GM18868 (cell line): ENCODE measurements around the gene MS4A2.
A peak's percentile ranks its signal among the peaks of the same experiment; 100 is the strongest.
"Not testable (repeated sequence)": the region's sequence is repeated elsewhere in the genome, so short reads cannot be mapped to it uniquely, and the experiment has no call there.

Experiments
- ATAC-seq: cut with Tn5 transposase; IDR thresholded peaks from one replicate; pipeline ENCODE4 v1.9.1; 2021; ENCODE audit warnings: mild to moderate bottlenecking, moderate library complexity; ENCODE audit not compliant: unreplicated experiment

MS4A2 gene

DNA sequence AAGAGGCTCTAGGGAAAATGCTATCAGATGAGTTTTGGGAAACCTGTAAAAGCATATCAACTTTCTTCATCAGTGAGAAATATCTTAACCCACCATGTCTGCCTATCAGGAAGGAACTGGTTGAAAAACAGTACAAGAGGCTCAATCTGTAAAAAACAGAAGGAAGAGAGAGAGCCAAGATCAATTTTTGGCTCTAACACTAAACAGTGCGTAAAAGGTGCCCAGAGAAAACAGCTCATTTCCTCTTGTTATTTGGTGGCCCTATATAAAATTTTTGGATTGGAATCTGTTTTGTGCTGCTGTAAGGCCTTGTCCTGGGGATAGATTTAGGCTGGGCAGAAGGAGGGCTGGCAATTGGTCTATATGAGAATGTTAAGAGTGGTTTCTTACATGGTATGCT, 12.1 kb downstream of the MS4A2 start:
- ATAC-seq: no peak

DNA sequence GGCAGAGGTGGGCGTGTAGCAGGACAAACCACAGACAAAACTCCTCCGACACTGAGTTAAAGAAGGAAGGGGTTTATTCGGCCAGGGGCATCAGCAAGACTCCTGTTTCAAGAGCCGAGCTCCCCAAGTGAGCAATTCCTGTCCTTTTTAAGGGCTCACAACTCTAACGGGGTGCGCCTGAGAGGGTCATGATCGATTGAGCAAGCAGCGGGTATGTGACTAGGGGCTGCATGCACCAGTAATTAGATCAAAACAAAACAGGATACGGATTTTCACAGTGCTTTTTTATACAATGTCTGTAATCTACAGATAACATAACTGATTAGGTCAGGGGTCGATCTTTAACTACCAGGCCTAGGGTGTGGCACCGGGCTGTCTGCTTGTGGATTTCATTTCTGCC, 12.9 kb downstream of the MS4A2 start:
- ATAC-seq: not testable (repeated sequence)

DNA sequence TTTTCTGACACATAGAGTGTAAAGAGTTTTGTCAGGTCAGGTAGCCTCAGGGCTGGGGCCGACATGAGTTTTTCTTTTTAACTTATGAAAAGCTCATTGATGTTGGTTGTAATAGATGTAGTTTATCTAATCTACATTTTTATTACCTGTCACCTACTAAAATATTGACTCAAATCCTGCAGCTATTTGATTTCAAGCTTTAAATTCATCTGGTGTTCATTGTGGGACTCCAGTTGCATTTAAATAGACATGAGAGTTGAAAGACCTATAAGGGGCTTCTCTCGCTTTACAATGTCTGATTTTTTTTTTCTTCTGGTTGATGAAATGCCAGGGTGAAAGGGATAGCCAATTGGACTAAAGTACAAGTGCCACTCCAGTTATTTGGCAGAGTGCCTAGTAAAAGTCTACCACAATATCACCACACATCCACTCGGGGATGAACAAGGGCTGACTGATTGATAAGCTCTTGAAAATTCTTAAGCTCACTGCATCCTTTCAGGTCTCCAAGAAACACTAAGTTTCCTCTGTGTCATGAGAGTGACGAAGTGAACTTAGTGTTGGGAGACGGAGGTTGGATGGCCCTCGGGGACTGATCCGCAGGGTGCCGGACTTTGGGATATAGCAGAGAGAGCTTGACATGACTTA, 16.1 kb downstream of the MS4A2 start:
- not testable (repeated sequence) for ATAC-seq

DNA sequence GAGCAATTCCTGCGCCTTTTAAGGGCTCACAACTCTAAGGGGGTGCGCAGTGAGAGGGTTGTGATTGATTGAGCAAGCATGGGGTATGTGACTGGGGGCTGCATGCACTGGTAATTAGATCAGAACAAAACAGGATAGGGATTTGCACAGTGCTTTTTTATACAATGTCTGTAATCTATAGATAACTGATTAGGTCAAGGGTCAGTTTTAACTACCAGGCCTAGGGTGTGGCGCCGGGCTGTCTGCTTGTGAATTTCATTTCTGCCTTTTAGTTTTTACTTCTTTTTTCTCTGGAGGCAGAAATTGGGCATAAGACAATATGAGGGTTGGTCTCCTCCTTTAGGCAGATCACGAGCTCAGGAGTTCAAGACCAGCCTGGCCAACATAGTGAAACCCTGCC, 20.2 kb downstream of the MS4A2 start:
- ATAC-seq: not testable (repeated sequence)

DNA sequence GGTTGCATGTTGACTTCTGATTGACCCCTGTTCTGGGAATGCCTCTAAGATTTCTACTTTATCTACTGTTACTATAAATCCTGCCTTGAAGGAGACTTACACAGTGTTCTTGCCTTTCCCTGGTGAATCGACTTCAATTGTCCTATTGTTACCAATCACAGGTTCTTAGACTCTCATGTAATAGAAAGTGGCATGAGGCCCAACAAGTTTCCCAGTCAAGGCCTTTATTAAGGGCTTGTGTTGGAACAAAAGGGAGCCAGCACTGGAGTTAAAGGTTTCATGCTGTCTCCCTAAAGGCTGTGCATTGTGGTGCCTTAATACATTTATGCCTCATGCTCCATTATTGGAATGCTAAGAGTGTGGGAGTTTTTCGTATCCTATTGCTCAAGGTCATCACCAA, 23.3 kb downstream of the MS4A2 start:
- ATAC-seq: no peak

DNA sequence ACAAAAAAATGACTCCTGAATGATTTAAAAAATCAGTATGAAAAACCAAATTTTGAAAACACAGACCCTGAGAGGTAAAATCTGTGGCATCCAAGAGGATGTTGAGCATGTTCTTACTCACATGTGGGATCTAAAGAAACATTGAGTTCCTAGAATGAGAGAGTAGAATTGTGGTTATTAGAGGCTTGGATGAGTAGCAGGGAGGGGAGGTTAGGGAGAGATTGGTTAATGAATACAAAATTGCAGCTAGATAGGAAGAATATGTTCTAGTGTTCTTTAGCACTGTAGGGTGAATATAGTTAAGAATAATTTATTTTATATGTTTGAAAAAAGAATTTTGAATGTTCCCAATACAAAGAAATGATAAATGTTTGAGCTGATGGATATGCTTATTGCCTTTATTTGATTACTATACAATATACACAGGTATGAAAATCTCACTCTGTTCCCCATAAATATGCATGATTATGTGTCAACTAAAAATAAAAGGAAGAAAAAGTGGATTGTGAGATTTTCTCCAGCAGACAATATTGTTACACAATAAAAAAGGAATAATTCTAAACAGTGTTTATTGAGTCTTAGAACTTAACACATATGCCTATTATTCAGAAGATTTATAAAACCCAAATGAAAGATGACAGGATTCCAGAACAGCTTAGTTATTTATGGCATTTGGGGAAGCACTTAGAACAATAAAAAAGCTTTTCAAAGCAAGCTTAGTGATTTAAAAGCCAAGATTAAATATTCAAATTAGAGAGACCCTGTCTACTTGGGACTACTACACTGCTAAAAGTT, 28.7 kb downstream of the MS4A2 start:
- ATAC-seq: no peak

DNA sequence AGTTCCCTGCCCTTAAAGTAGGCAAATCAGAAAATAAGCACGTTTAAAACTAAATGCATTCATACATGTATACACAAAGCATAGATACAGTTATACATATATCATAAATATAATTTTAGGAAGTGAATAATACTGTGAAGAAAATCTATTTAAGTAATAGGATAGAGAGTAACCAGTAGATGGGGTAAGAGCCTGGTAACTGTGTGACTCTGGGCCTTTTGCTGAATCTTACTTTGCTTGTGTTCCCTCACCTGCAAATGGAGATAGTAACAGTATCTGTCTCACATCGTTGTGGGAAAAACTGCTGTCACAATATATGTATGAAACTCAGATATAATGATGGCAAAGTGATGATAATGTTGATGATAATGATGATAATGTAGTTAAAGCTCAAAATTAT, 29.9 kb downstream of the MS4A2 start:
- no peak for ATAC-seq

DNA sequence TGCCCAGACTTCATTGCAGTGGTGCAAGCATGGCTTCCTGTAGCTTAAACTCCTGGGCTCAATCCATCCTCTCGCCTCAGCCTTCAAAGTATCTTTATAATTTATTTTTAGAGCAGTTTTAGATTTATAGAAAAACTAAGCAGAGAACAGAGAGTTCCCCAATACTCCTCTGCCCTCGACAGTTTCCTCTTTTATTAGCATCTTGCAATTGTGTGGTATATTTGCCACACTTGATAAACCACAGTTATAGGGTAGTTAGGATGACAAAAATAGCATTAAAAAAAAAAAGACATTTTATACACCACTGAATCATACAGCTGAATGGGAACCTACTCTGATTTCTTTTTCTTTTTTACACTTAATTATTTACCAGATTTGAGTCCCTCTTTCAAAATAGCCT, 31.2 kb downstream of the MS4A2 start:
- no peak for ATAC-seq

DNA sequence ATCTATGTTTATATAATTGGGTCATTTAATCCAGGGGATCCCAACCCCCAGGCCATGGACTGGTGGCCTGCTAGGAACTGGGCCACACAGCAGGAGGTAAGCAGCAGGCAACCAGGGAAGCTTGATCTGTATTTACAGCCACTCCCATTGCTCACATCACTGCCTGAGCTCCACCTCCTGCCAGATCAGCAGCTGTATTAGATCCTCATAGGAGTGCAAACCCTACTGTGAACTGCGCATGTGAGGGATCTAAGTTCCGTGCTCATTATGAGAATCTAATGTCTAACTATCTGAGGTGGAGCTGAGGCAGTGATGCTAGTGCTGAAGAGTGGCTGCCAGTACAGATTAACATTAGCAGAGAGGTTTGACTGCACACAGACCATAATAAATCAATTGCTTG, 32.8 kb downstream of the MS4A2 start:
- no peak for ATAC-seq

DNA sequence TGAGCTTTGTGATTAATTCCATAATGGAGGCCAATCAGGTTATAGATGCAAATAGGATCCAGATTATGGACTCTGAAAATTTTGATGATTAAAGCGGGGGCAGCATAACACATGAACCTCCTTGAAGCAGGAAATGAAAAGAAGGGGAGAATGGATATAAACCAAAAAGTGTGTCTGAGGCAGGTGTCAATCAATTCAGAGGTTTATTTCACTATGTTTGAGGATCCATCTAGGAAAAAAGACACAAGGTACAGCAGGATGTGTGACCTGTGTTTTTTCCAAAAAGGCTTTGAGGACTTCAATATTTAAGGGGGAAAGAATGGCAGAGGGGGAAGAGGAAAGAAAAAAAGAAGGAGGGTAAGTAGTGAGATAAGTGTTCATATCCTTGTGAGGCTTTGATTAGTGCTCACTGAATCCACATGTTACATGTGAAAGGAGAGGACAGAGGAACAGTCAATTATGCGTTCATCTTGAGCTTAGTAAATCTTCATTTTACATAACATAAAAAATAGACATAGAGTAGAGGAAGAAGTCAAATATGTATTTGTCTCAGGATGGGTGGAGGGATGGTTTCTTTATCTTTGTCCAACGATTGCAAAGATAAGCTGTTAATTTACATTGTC, 34.1 kb downstream of the MS4A2 start:
- no peak for ATAC-seq

DNA sequence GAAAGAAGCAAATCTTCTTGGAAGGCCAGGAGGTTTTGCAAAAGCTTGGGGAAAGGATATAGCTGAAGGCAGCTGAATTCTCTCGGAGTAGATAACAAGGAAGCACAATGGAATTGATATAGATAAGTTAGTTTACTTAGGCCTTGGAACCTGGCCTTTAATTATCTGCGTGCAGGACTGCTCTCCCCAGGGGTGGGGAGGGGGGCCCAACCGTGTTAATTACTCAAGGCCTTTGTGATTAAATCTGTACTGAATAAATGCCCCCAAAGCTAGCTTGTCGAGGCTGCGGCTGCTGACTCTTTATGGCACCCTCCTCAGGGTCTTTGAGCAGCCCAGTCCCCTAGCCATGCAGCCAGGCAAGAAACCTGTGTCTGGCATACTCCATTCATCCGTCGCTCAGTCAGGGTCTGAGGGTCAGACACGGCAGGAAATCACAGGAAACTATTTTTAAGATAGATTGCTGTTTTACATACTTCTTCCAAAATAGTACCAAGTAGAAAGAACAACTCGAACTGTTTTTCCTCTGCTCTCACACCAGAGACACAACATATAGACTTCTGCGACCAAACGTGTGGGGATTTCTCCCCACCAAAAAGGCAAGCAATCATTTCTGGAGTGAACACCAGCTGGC, 36.5 kb downstream of the MS4A2 start:
- no peak for ATAC-seq

DNA sequence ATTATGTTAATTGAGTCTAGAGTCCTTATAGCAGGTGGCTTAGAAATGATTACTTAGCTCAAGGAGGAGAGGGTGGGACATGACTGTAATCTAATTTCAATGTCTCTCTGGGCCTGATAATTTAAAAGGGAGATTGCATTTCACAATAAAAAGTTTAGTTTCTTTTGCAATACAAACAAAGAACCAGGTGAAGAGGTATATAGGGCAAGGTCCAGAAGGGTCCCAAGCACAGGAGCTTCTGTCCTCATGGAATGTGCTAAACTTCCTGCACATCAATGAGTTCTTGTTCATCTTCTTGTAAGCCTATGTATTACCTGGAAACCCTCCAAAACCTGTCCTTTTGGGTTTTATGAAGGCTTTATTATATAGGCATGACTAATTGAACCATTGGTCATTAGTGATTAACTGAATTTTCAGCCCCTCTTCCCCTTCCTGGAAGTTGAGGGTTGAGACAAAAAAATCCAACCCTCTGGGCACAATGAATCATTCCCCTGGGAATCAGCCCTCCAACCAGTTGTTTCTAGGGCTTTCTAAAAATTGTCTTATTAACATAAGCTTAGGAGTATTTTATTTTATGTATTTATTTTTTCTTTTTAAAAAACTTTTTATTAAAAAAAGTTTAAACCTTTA, 37.6 kb downstream of the MS4A2 start:
- no peak for ATAC-seq

DNA sequence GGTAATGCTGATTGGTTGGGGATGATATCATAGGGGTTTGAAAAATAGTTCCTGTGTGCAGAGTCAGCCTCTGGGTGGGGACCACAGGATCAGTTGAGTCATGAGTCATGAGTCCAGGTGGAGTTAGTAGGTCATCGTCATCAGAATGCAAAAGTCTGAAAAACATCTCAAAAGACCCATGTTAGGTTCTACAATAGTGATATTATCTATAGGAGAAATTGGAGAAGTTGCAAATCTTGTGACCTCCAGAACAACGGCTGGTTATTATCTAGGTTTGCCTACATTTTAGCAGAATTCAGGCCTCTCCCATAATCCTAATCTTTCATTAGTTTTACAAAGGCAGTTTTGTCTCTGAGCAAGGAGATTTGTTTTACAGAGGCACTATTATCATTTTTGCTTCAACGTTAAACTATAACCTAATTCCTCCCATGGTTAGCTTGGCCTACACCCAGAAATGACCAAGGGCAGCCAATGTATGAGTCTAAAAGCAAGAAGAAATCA, 38.9 kb downstream of the MS4A2 start:
- ATAC-seq: no peak

DNA sequence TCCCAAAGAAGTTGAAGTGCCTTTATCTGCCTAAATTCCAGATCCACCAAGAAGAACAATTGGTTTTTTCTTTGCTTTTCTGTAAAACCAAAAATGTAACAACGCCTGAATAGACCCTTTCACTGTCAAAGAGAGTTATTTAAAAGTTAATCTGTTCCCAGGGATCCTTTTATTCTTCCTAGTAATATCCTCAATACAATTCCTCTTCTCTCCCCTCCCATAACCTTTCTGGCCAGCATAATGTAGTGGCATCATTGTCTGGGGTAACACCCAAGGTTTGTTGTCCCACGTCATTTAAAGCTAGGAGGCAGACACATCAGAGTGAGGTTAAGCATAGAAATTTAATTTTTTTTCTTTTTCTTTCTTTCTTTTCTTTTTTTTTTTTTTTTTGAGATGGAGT, 39.9 kb downstream of the MS4A2 start:
- no peak for ATAC-seq

DNA sequence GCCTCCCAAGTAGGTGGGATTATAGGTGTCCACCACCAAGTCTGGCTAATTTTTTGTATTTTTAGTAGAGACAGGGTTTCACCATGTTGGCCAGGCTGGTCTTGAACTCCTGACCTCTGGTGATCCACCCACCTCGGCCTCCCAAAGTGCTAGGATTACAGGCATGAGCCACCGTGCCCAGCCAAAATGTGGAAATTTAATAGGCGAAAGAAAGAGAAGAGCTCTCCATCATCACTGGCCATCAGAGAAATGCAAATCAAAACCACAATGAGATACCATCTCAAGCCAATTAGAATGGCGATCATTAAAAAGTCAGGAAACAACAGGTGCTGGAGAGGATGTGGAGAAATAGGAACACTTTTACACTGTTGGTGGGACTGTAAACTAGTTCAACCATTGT, 40.4 kb downstream of the MS4A2 start:
- not testable (repeated sequence) for ATAC-seq

DNA sequence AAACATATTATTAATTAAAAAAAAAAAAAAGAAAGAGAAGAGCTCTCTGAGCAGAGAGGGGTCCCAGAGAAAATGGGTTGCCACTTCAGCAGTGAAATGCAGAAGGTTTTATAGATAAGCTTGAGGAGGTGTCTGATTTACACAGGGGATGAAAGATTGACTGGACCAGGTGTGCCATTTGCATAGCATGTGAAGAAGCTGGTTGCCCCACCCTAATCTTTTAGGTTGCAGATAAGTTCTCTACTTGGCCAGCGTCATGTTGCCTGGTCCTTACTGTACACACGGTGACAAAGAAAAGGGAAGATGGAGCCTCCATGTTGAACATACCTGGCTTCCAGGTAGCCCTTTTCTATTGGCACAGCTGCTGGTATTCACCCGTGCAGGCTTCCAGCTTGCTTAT, 41.4 kb downstream of the MS4A2 start:
- ATAC-seq: no peak

DNA sequence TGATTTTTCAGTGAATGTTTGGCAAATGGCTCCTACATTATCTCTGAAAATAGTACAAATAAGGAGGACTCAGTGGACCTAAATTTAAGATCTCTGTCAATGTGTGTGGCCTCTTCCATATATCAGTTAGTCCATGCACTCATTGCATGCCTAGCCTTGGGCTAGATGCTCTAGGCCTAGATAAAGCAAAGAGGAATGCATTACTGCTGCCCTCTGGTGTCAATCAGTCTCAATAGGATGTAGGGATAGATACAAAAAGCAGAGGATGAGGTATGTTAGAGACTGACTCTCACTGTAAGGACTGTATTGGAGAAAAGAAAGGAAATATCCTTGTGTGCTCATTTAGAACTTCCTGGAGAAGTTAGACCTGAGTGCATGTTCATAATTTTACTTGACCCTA, 42.0 kb downstream of the MS4A2 start:
- ATAC-seq: peak; percentile 42

DNA sequence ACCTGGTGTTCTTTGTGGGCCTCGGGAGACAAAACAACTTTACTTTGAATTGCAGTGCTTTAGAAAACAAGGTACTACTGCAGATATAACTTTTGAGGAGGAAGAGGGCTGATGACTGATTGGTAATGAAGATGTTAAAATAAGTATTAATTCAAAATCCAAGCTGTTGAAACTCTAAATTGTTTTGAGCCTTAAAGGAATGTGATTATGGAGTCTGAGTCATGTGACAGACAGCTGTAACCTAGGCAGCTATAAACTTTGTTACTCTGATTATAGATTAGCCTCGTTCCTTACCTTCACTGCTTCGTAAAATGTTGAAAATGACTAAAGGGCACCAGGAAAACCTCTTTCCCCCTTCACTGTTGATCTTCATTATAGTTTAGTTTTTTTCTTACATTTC, 43.4 kb downstream of the MS4A2 start:
- no peak for ATAC-seq

DNA sequence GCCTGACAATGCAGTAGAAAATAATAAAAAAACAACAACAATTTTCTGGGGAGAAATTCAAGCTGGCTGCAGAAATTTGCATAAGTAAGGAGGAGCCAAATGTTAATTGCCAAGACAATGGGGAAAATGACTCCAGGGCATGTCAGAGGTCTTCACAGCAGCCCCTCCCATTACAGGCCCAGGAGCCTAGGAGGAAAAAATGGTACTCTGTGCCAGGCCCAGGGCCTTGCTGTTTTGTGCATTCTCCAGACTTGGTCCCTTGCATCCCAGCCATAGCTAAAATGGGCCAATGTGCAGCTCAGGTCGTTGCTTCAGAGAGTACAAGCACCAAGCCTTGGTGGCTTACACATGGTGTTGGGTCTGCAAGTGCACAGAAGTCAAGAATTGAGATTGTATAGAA, 45.5 kb downstream of the MS4A2 start:
- ATAC-seq: no peak

DNA sequence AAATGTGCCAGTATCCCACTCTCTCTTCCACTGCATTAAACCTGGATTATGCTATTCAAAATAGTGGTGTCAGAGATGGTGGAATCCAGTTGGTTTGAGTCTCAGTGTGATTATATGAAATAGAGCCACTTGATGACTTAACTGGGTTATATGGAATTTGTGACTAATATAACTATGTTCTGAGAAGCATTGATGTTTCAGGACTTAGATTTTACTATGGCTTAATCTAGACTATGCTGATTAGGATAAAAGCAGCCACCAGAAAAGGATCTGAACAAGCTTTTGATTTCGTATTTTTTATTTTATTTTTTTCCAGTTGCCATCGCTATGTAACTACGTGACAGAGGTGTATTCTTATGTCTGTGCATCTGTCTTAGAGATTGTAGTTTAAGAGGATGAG, 55.3 kb downstream of the MS4A2 start:
- ATAC-seq: no peak

DNA sequence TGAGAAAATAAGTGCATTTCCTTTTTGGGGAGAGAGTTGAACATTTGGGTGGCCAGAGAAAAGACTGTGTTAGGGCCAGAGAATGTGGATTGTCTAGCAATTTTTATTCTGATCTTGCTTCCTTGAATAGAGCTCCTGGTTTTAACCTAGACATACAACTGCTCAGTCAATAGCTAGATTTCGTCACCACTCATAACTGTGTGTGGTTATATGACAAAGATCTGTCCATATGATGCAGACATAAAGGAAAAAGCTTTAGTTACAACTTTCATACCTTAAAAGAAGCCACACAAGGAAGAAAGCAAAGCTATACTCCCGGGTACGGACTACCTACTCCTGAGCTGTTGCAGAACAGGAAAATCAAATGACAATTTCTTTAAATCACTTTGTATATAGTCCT, 57.2 kb downstream of the MS4A2 start:
- no peak for ATAC-seq
